NCI-H2081 treated with DMSO at 0.1 percent for 48 hours (cell line): ENCODE results near the gene NAA38.
A peak's percentile ranks its signal among the peaks of the same experiment; 100 is the strongest.

Experiments used
- DNase-seq: peaks from one replicate; lab custom pipeline; 2025; lab: John Stamatoyannopoulos, UW

The NAA38 gene

GRCh38 chr17:7840441-7840840 is 16.9 kb downstream of the NAA38 start:
- DNase-seq = no peak

GRCh38 chr17:7839876-7840261 is 17.5 kb downstream of the NAA38 start:
- no peak for DNase-seq

GRCh38 chr17:7839190-7839875 is 18.0 kb downstream of the NAA38 start:
- no peak for DNase-seq

- no peak for DNase-seq
Measured at GRCh38 chr17:7838090-7839075, 19.0 kb downstream of the NAA38 start.

- DNase-seq = no peak
Measured at GRCh38 chr17:7837408-7838088, 19.8 kb downstream of the NAA38 start.

- peak; percentile 32 for DNase-seq
Measured at GRCh38 chr17:7836596-7837407, 20.6 kb downstream of the NAA38 start.

GRCh38 chr17:7835814-7836595 is 21.4 kb downstream of the NAA38 start:
- DNase-seq = no peak

- peak; percentile 75 for DNase-seq
Measured at GRCh38 chr17:7834957-7835813, 22.2 kb downstream of the NAA38 start.

GRCh38 chr17:7834542-7834956 is 22.8 kb downstream of the NAA38 start:
- DNase-seq = no peak

GRCh38 chr17:7833795-7834541 is 23.4 kb downstream of the NAA38 start, which contains the start of gene KDM6B:
Gene KDM6B (plus strand): TSS chr17:7834217. CDS start chr17:7845555, 11,338 bp downstream.
- DNase-seq = peak; percentile 13

GRCh38 chr17:7833011-7833794 is 24.2 kb downstream of the NAA38 start:
- no peak for DNase-seq

GRCh38 chr17:7832431-7832830 is 24.9 kb downstream of the NAA38 start:
- DNase-seq = no peak

GRCh38 chr17:7831233-7831632 is 26.1 kb downstream of the NAA38 start:
- no peak for DNase-seq

- no peak for DNase-seq
Measured at GRCh38 chr17:7830616-7831015, 26.7 kb downstream of the NAA38 start.

GRCh38 chr17:7825206-7825990 is 32.0 kb downstream of the NAA38 start:
- DNase-seq = no peak

- DNase-seq = no peak
Measured at GRCh38 chr17:7824021-7824924, 33.1 kb downstream of the NAA38 start.
